H1 (cell line): ENCODE results near the gene XPOT. TPM values are rescaled to one million over a fixed set of nuclear protein-coding genes. Genes with fewer than 3 reads are reported as not detected.

Experiments
- CTCF ChIA-PET: fragments of 300-600 bp; sonication (Branson Sonifier 250); formaldehyde crosslinking; loops from one replicate; lab custom pipeline; 2021; ENCODE audit not compliant: partially characterized antibody; lab: Charles Lee
- POLR2A ChIA-PET: fragments of 300-600 bp; sonication (Branson Sonifier 250); formaldehyde crosslinking; loops from one replicate; lab custom pipeline; 2021; ENCODE audit warnings: inconsistent platforms; ENCODE audit not compliant: partially characterized antibody; lab: Charles Lee
- DNase-seq, 2 experiments: peaks; one replicate each; pipeline versions ENCODE4 v3.0.0 to v3.0.0-alpha.2; 2010 to 2022; ENCODE audit warnings: low spot score in 2 of 2, low read depth in 1 of 2, mixed read lengths in 1 of 2
- FAIRE-seq: peaks from 2 replicates; lab custom pipeline; 2011; peaks lifted over from hg19 to GRCh38; lab: Jason Lieb, UNC
- H2AFZ ChIP-seq: 2 replicates; pipeline ENCODE4 v1.8.1; 2012; ENCODE audit warnings: low read length, inconsistent platforms
- H2AK5ac ChIP-seq: 2 replicates; pipeline ENCODE4 v1.6.1; 2013; ENCODE audit warnings: low read depth, low read length
- H2BK120ac ChIP-seq: replicated peaks from 2 replicates; pipeline ENCODE3; 2013; ENCODE audit warnings: low read depth, low read length, inconsistent platforms
- H2BK12ac ChIP-seq: 2 replicates; pipeline ENCODE4 v1.6.1; 2013; ENCODE audit warnings: low read depth, low read length
- H2BK15ac ChIP-seq: 2 replicates; pipeline ENCODE4 v1.6.1; 2013; ENCODE audit warnings: low read length
- H2BK20ac ChIP-seq: 2 replicates; pipeline ENCODE4 v1.6.1; 2013; ENCODE audit warnings: low read length
- H2BK5ac ChIP-seq: 2 replicates; pipeline ENCODE4 v1.6.1; 2013; ENCODE audit warnings: low read depth, low read length
- H3K14ac ChIP-seq: 2 replicates; pipeline ENCODE4 v1.6.1; 2013; ENCODE audit warnings: inconsistent platforms; ENCODE audit not compliant: insufficient read length
- H3K18ac ChIP-seq: 2 replicates; pipeline ENCODE4 v1.6.1; 2013; ENCODE audit warnings: low read length; ENCODE audit errors: extremely low read depth
- H3K23ac ChIP-seq: 2 replicates; pipeline ENCODE4 v1.6.1; 2013; ENCODE audit warnings: inconsistent platforms; ENCODE audit not compliant: insufficient read length
- H3K23me2 ChIP-seq: 2 replicates; pipeline ENCODE4 v1.6.1; 2013; ENCODE audit warnings: low read depth, low read length
- H3K27ac ChIP-seq: 2 replicates; pipeline ENCODE4 v1.6.1; 2011; ENCODE audit warnings: low read depth, low read length, inconsistent platforms
- H3K27me3 ChIP-seq, 4 experiments: replicated peaks in 1 of 4; 1 replicate in 1 of 4; 2 replicates in 3 of 4; pipeline versions ENCODE4 v1.6.1 to v1.8.1; 2011 to 2013; ENCODE audit warnings: low read length in 3 of 4, mild to moderate bottlenecking in 3 of 4, inconsistent platforms in 2 of 4, mixed read lengths in 2 of 4, moderate library complexity in 1 of 4; ENCODE audit not compliant: control insufficient read depth in 3 of 4, insufficient read depth in 3 of 4; ENCODE audit errors: extremely low read depth in 1 of 4
- H3K36me3 ChIP-seq, 4 experiments: 2 replicates each; pipeline versions ENCODE4 v1.6.1 to v1.8.1; 2011 to 2013; ENCODE audit warnings: mild to moderate bottlenecking in 4 of 4, low read length in 3 of 4, moderate library complexity in 2 of 4, control low read depth in 1 of 4, inconsistent platforms in 1 of 4; ENCODE audit not compliant: insufficient read depth in 4 of 4, control insufficient read depth in 2 of 4
- H3K4ac ChIP-seq: replicated peaks from 2 replicates; pipeline ENCODE3; 2013; ENCODE audit warnings: low read length, low read depth, mixed read lengths, inconsistent platforms; ENCODE audit not compliant: insufficient read length
- H3K4me1 ChIP-seq, 4 experiments: replicated peaks in 1 of 4; 1 replicate in 1 of 4; 2 replicates in 3 of 4; pipeline versions ENCODE4 v1.6.1 to v1.8.1; 2011 to 2013; ENCODE audit warnings: low read length in 3 of 4, inconsistent platforms in 2 of 4, mixed read lengths in 1 of 4; ENCODE audit not compliant: insufficient read depth in 4 of 4, control insufficient read depth in 3 of 4
- H3K4me2 ChIP-seq, 2 experiments: 2 replicates each; pipeline versions ENCODE4 v1.6.1 to v1.8.1; 2011 to 2013; ENCODE audit warnings: low read depth in 2 of 2, low read length in 2 of 2, control low read depth in 1 of 2, inconsistent platforms in 1 of 2, mild to moderate bottlenecking in 1 of 2; ENCODE audit not compliant: insufficient read depth in 1 of 2
- H3K4me3 ChIP-seq, 4 experiments: fragments of 200-600, 300-600 bp in 1 of 4; sonication (generic), shearing (Covaris generic), sonication (Bioruptor Twin) in 1 of 4; 2 replicates each; pipeline versions ENCODE4 v1.5.1 to v1.8.1; 2011 to 2016; ENCODE audit warnings: low read length in 4 of 4, low read depth in 3 of 4, control low read depth in 2 of 4, inconsistent platforms in 2 of 4, mild to moderate bottlenecking in 2 of 4, mixed read lengths in 1 of 4, moderate library complexity in 1 of 4; ENCODE audit not compliant: insufficient read depth in 2 of 4; ENCODE audit errors: extremely low read depth in 1 of 4
- H3K56ac ChIP-seq: replicated peaks from 2 replicates; pipeline ENCODE3; 2013; ENCODE audit warnings: low read depth, mild to moderate bottlenecking, mixed read lengths, low read length, inconsistent platforms; ENCODE audit not compliant: insufficient read length
- H3K79me1 ChIP-seq: 2 replicates; pipeline ENCODE4 v1.6.1; 2013; ENCODE audit warnings: low read depth, low read length, control low read depth
- H3K79me2 ChIP-seq, 2 experiments: 2 replicates each; pipeline versions ENCODE4 v1.6.1 to v1.8.1; 2012 to 2013; ENCODE audit warnings: low read length in 2 of 2, mild to moderate bottlenecking in 2 of 2, inconsistent platforms in 1 of 2; ENCODE audit not compliant: insufficient read depth in 2 of 2, control insufficient read depth in 1 of 2
- H3K9ac ChIP-seq, 4 experiments: replicated peaks in 1 of 4; 1 replicate in 1 of 4; 2 replicates in 3 of 4; pipeline versions ENCODE4 v1.6.1 to v1.8.1; 2011 to 2013; ENCODE audit warnings: low read depth in 3 of 4, low read length in 3 of 4, control low read depth in 2 of 4, mild to moderate bottlenecking in 2 of 4, moderate library complexity in 2 of 4, inconsistent platforms in 1 of 4; ENCODE audit errors: extremely low read depth in 1 of 4
- H3K9me3 ChIP-seq, 2 experiments: 2 replicates each; pipeline versions ENCODE4 v1.6.1 to v1.8.1; 2012 to 2013; ENCODE audit warnings: mild to moderate bottlenecking in 2 of 2, moderate library complexity in 2 of 2, control low read depth in 1 of 2, inconsistent platforms in 1 of 2, low read depth in 1 of 2, low read length in 1 of 2, mixed read lengths in 1 of 2; ENCODE audit not compliant: insufficient read depth in 2 of 2
- H4K20me1 ChIP-seq, 2 experiments: replicated peaks in 1 of 2; 2 replicates each; pipeline versions ENCODE3 to v1.8.1; 2011 to 2013; ENCODE audit warnings: inconsistent platforms in 2 of 2, low read length in 2 of 2, mild to moderate bottlenecking in 1 of 2; ENCODE audit not compliant: insufficient read depth in 2 of 2, control insufficient read depth in 1 of 2
- H4K5ac ChIP-seq: 2 replicates; pipeline ENCODE4 v1.6.1; 2013; ENCODE audit warnings: low read length, low read depth, mixed read lengths, inconsistent platforms; ENCODE audit not compliant: insufficient read length
- H4K8ac ChIP-seq: 2 replicates; pipeline ENCODE4 v1.8.0; 2013; ENCODE audit warnings: mild to moderate bottlenecking, moderate library complexity, low read length, inconsistent platforms; ENCODE audit not compliant: insufficient read depth; ENCODE audit errors: extremely low read depth
- H4K91ac ChIP-seq: replicated peaks from 2 replicates; pipeline ENCODE3; 2013; ENCODE audit warnings: low read length, mixed read lengths, inconsistent platforms; ENCODE audit not compliant: insufficient read length
- BACH1 ChIP-seq: IDR thresholded peaks from 2 replicates; pipeline ENCODE4 v1.6.1; 2012; ENCODE audit warnings: low read length, improper control_type of control experiment
- EGR1 ChIP-seq: IDR thresholded peaks from 2 replicates; pipeline ENCODE4 v1.6.1; 2011; ENCODE audit warnings: low read depth, low read length, borderline replicate concordance
- GTF2F1 ChIP-seq: IDR thresholded peaks from 2 replicates; pipeline ENCODE4 v1.6.1; 2012; ENCODE audit warnings: low read depth, low read length, improper control_type of control experiment, borderline replicate concordance
- JUN ChIP-seq: IDR thresholded peaks from 2 replicates; pipeline ENCODE4 v1.6.1; 2011; ENCODE audit warnings: low read depth, mild to moderate bottlenecking, improper control_type of control experiment, low read length
- KDM1A ChIP-seq: fragments of 200-600, 300-600 bp; sonication (generic); IDR thresholded peaks from 2 replicates; pipeline ENCODE4 v1.7.1; 2016; ENCODE audit warnings: mild to moderate bottlenecking, low read length, borderline replicate concordance
- RNF2 ChIP-seq: fragments of 200-900, 300-1000 bp; sonication (generic); IDR thresholded peaks from 2 replicates; pipeline ENCODE4 v1.7.1; 2016; ENCODE audit warnings: borderline replicate concordance, low read depth, mild to moderate bottlenecking, antibody characterized with exemption, low read length; ENCODE audit not compliant: poor library complexity, severe bottlenecking; ENCODE audit errors: missing control alignments
- TBP ChIP-seq: IDR thresholded peaks from 2 replicates; pipeline ENCODE4 v1.6.1; 2011; ENCODE audit warnings: low read depth, low read length, improper control_type of control experiment
- TCF12 ChIP-seq: IDR thresholded peaks from 2 replicates; pipeline ENCODE4 v1.6.1; 2011; ENCODE audit warnings: low read depth, mild to moderate bottlenecking, low read length
- WGBS, 2 experiments: shearing (Covaris generic) in 1 of 2; methylation state at CpG; one replicate each; pipeline versions ENCODE4 v1.1.6 to v1.1.7; 2013 to 2015; ENCODE audit warnings: low lambda C conversion rate in 2 of 2, mixed read lengths in 2 of 2, inconsistent platforms in 1 of 2, low coverage in 1 of 2, missing lambda C conversion rate in 1 of 2; ENCODE audit not compliant: insufficient replicate concordance in 2 of 2, insufficient coverage in 1 of 2, insufficient read length in 1 of 2; ENCODE audit errors: extremely low coverage in 1 of 2, missing lambda C conversion rate in 1 of 2; 5-methylcytosine and 5-hydroxymethylcytosine counted together
- polyA plus RNA-seq, 7 experiments: library from polyadenylated mRNA; depleted of rRNA in 3 of 7; stranded (reverse) in 5 of 7; unstranded in 2 of 7; fragments of >200 nt in 5 of 7; fragments of 200-250 nt in 2 of 7; gene quantifications; 1 replicate in 5 of 7; 2 replicates in 1 of 7; 4 replicates in 1 of 7; pipeline versions ENCODE4 v1.2.1 to v1.2.3, GENCODE V29; 2011 to 2013; ENCODE audit warnings: missing spikeins in 2 of 7, mixed read lengths in 2 of 7
- total RNA-seq: library from RNA; stranded (reverse); fragmentation: NEBNext Ultra II Directional; extraction: Animal tissue kit (Norgen Biotek cat#: 25700); gene quantifications from 2 replicates; pipeline ENCODE4 v1.2.1, GENCODE V29; 2021
- TF ChIP-seq, protein P1 (sequence below): IDR thresholded peaks from 2 replicates; pipeline ENCODE4 v1.6.1; 2012; ENCODE audit warnings: inconsistent platforms

XPOT gene
- total and polyA plus RNA-seq, 2 of the 8 experiments (the other 6 are each of a cell fraction or from before 2014, with no cell fraction given), result 38.8 to 176 TPM

DNA sequence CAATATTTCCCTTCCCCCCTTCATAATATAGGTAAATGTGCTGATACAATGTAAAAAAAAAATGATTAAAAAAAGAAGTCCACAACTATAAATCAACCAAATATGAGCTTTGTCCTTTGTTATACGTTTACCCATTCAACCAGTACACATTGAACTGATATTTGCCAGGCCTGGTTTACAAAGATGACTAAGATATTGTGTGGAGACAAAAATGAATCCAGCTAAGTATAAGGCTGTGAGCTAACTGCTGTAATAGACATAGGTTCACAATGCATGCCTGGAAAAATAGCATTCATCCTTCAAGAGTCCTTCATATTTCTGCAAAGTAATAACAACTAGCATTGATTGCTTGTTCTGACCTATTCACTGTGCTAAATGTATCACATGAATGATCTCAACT lies 20.5 kb upstream of the XPOT start:
- Histone ChIP-seq H3K79me2 (no peaks in the 10 kb centered on the region), H3K9ac (no peak overlapping the region), H2BK15ac (no peak overlapping the region), H3K23ac (no peak overlapping the region), H2BK12ac (no peak overlapping the region), H4K8ac (no peak overlapping the region), H2BK120ac (no peak overlapping the region), H4K5ac (no peak overlapping the region), H4K91ac (no peak overlapping the region), H2AFZ (no peak overlapping the region), H3K4me3 (no peak overlapping the region), H3K79me1 (no peaks in the 10 kb centered on the region), H3K56ac (no peak overlapping the region), H2BK5ac (no peak overlapping the region), H3K4me1 (no peaks in the 10 kb centered on the region), H2BK20ac (no peak overlapping the region), H3K27me3 (no peaks in the 10 kb centered on the region), H3K4ac (no peak overlapping the region), H3K4me2 (no peak overlapping the region), H4K20me1 (no peaks in the 10 kb centered on the region), H3K36me3 (no peaks in the 10 kb centered on the region), H3K23me2 (no peaks in the 10 kb centered on the region), H3K14ac (no peak overlapping the region), H2AK5ac (no peak overlapping the region), H3K27ac (no peak overlapping the region), H3K18ac (no peak overlapping the region), H3K9me3 (no peaks in the 10 kb centered on the region)
- TF ChIP-seq, protein P1, sequence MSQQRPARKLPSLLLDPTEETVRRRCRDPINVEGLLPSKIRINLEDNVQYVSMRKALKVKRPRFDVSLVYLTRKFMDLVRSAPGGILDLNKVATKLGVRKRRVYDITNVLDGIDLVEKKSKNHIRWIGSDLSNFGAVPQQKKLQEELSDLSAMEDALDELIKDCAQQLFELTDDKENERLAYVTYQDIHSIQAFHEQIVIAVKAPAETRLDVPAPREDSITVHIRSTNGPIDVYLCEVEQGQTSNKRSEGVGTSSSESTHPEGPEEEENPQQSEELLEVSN, result no peak
- no peak for TF ChIP-seq JUN
- TF ChIP-seq TBP, result no peak
- TF ChIP-seq BACH1, result no peak
- TF ChIP-seq RNF2, result no peak
- TF ChIP-seq GTF2F1, result no peak
- TF ChIP-seq KDM1A, result no peak
- TF ChIP-seq EGR1, result no peak
- TF ChIP-seq TCF12, result no peak
- FAIRE-seq (no peak), DNase-seq (no peak)
- WGBS, 2 experiments, result 88% methylated on average over 1 of the region's 1 CpG; no CpG with 5 or more reads in 1 of the 2 experiments
- ChIA-PET POLR2A (no interaction called here), CTCF (interaction anchor here (0.7 to 1.4 kb wide), 3 partner anchors 31 to 393 kb away, joined by 3 read pairs; no protein-coding TSS in a partner anchor)
